H1 (cell line): Measurements from ENCODE around the gene MAPKAP1. TPM values are rescaled to one million over a fixed set of nuclear protein-coding genes. Genes with fewer than 3 reads are reported as not detected.

Source experiments
- CTCF ChIA-PET: fragments of 300-600 bp; sonication (Branson Sonifier 250); formaldehyde crosslinking; loops from one replicate; lab custom pipeline; 2021; ENCODE audit not compliant: partially characterized antibody; lab: Charles Lee
- POLR2A ChIA-PET: fragments of 300-600 bp; sonication (Branson Sonifier 250); formaldehyde crosslinking; loops from one replicate; lab custom pipeline; 2021; ENCODE audit warnings: inconsistent platforms; ENCODE audit not compliant: partially characterized antibody; lab: Charles Lee
- DNase-seq, 2 experiments: peaks; one replicate each; pipeline versions ENCODE4 v3.0.0 to v3.0.0-alpha.2; 2010 to 2022; ENCODE audit warnings: low spot score in 2 of 2, low read depth in 1 of 2, mixed read lengths in 1 of 2
- FAIRE-seq: peaks from 2 replicates; lab custom pipeline; 2011; peaks lifted over from hg19 to GRCh38; lab: Jason Lieb, UNC
- H2AFZ ChIP-seq: 2 replicates; pipeline ENCODE4 v1.8.1; 2012; ENCODE audit warnings: low read length, inconsistent platforms
- H2AK5ac ChIP-seq: 2 replicates; pipeline ENCODE4 v1.6.1; 2013; ENCODE audit warnings: low read depth, low read length
- H2BK120ac ChIP-seq: replicated peaks from 2 replicates; pipeline ENCODE3; 2013; ENCODE audit warnings: low read depth, low read length, inconsistent platforms
- H2BK12ac ChIP-seq: 2 replicates; pipeline ENCODE4 v1.6.1; 2013; ENCODE audit warnings: low read depth, low read length
- H2BK15ac ChIP-seq: 2 replicates; pipeline ENCODE4 v1.6.1; 2013; ENCODE audit warnings: low read length
- H2BK20ac ChIP-seq: 2 replicates; pipeline ENCODE4 v1.6.1; 2013; ENCODE audit warnings: low read length
- H2BK5ac ChIP-seq: 2 replicates; pipeline ENCODE4 v1.6.1; 2013; ENCODE audit warnings: low read depth, low read length
- H3K14ac ChIP-seq: 2 replicates; pipeline ENCODE4 v1.6.1; 2013; ENCODE audit warnings: inconsistent platforms; ENCODE audit not compliant: insufficient read length
- H3K18ac ChIP-seq: 2 replicates; pipeline ENCODE4 v1.6.1; 2013; ENCODE audit warnings: low read length; ENCODE audit errors: extremely low read depth
- H3K23ac ChIP-seq: 2 replicates; pipeline ENCODE4 v1.6.1; 2013; ENCODE audit warnings: inconsistent platforms; ENCODE audit not compliant: insufficient read length
- H3K23me2 ChIP-seq: 2 replicates; pipeline ENCODE4 v1.6.1; 2013; ENCODE audit warnings: low read depth, low read length
- H3K27ac ChIP-seq: 2 replicates; pipeline ENCODE4 v1.6.1; 2011; ENCODE audit warnings: low read depth, low read length, inconsistent platforms
- H3K27me3 ChIP-seq, 4 experiments: replicated peaks in 1 of 4; 1 replicate in 1 of 4; 2 replicates in 3 of 4; pipeline versions ENCODE4 v1.6.1 to v1.8.1; 2011 to 2013; ENCODE audit warnings: low read length in 3 of 4, mild to moderate bottlenecking in 3 of 4, inconsistent platforms in 2 of 4, mixed read lengths in 2 of 4, moderate library complexity in 1 of 4; ENCODE audit not compliant: control insufficient read depth in 3 of 4, insufficient read depth in 3 of 4; ENCODE audit errors: extremely low read depth in 1 of 4
- H3K36me3 ChIP-seq, 4 experiments: 2 replicates each; pipeline versions ENCODE4 v1.6.1 to v1.8.1; 2011 to 2013; ENCODE audit warnings: mild to moderate bottlenecking in 4 of 4, low read length in 3 of 4, moderate library complexity in 2 of 4, control low read depth in 1 of 4, inconsistent platforms in 1 of 4; ENCODE audit not compliant: insufficient read depth in 4 of 4, control insufficient read depth in 2 of 4
- H3K4ac ChIP-seq: replicated peaks from 2 replicates; pipeline ENCODE3; 2013; ENCODE audit warnings: low read length, low read depth, mixed read lengths, inconsistent platforms; ENCODE audit not compliant: insufficient read length
- H3K4me1 ChIP-seq, 4 experiments: replicated peaks in 1 of 4; 1 replicate in 1 of 4; 2 replicates in 3 of 4; pipeline versions ENCODE4 v1.6.1 to v1.8.1; 2011 to 2013; ENCODE audit warnings: low read length in 3 of 4, inconsistent platforms in 2 of 4, mixed read lengths in 1 of 4; ENCODE audit not compliant: insufficient read depth in 4 of 4, control insufficient read depth in 3 of 4
- H3K4me2 ChIP-seq, 2 experiments: 2 replicates each; pipeline versions ENCODE4 v1.6.1 to v1.8.1; 2011 to 2013; ENCODE audit warnings: low read depth in 2 of 2, low read length in 2 of 2, control low read depth in 1 of 2, inconsistent platforms in 1 of 2, mild to moderate bottlenecking in 1 of 2; ENCODE audit not compliant: insufficient read depth in 1 of 2
- H3K4me3 ChIP-seq, 4 experiments: fragments of 200-600, 300-600 bp in 1 of 4; sonication (generic), shearing (Covaris generic), sonication (Bioruptor Twin) in 1 of 4; 2 replicates each; pipeline versions ENCODE4 v1.5.1 to v1.8.1; 2011 to 2016; ENCODE audit warnings: low read length in 4 of 4, low read depth in 3 of 4, control low read depth in 2 of 4, inconsistent platforms in 2 of 4, mild to moderate bottlenecking in 2 of 4, mixed read lengths in 1 of 4, moderate library complexity in 1 of 4; ENCODE audit not compliant: insufficient read depth in 2 of 4; ENCODE audit errors: extremely low read depth in 1 of 4
- H3K56ac ChIP-seq: replicated peaks from 2 replicates; pipeline ENCODE3; 2013; ENCODE audit warnings: low read depth, mild to moderate bottlenecking, mixed read lengths, low read length, inconsistent platforms; ENCODE audit not compliant: insufficient read length
- H3K79me1 ChIP-seq: 2 replicates; pipeline ENCODE4 v1.6.1; 2013; ENCODE audit warnings: low read depth, low read length, control low read depth
- H3K79me2 ChIP-seq, 2 experiments: 2 replicates each; pipeline versions ENCODE4 v1.6.1 to v1.8.1; 2012 to 2013; ENCODE audit warnings: low read length in 2 of 2, mild to moderate bottlenecking in 2 of 2, inconsistent platforms in 1 of 2; ENCODE audit not compliant: insufficient read depth in 2 of 2, control insufficient read depth in 1 of 2
- H3K9ac ChIP-seq, 4 experiments: replicated peaks in 1 of 4; 1 replicate in 1 of 4; 2 replicates in 3 of 4; pipeline versions ENCODE4 v1.6.1 to v1.8.1; 2011 to 2013; ENCODE audit warnings: low read depth in 3 of 4, low read length in 3 of 4, control low read depth in 2 of 4, mild to moderate bottlenecking in 2 of 4, moderate library complexity in 2 of 4, inconsistent platforms in 1 of 4; ENCODE audit errors: extremely low read depth in 1 of 4
- H3K9me3 ChIP-seq, 2 experiments: 2 replicates each; pipeline versions ENCODE4 v1.6.1 to v1.8.1; 2012 to 2013; ENCODE audit warnings: mild to moderate bottlenecking in 2 of 2, moderate library complexity in 2 of 2, control low read depth in 1 of 2, inconsistent platforms in 1 of 2, low read depth in 1 of 2, low read length in 1 of 2, mixed read lengths in 1 of 2; ENCODE audit not compliant: insufficient read depth in 2 of 2
- H4K20me1 ChIP-seq, 2 experiments: replicated peaks in 1 of 2; 2 replicates each; pipeline versions ENCODE3 to v1.8.1; 2011 to 2013; ENCODE audit warnings: inconsistent platforms in 2 of 2, low read length in 2 of 2, mild to moderate bottlenecking in 1 of 2; ENCODE audit not compliant: insufficient read depth in 2 of 2, control insufficient read depth in 1 of 2
- H4K5ac ChIP-seq: 2 replicates; pipeline ENCODE4 v1.6.1; 2013; ENCODE audit warnings: low read length, low read depth, mixed read lengths, inconsistent platforms; ENCODE audit not compliant: insufficient read length
- H4K8ac ChIP-seq: 2 replicates; pipeline ENCODE4 v1.8.0; 2013; ENCODE audit warnings: mild to moderate bottlenecking, moderate library complexity, low read length, inconsistent platforms; ENCODE audit not compliant: insufficient read depth; ENCODE audit errors: extremely low read depth
- H4K91ac ChIP-seq: replicated peaks from 2 replicates; pipeline ENCODE3; 2013; ENCODE audit warnings: low read length, mixed read lengths, inconsistent platforms; ENCODE audit not compliant: insufficient read length
- BACH1 ChIP-seq: IDR thresholded peaks from 2 replicates; pipeline ENCODE4 v1.6.1; 2012; ENCODE audit warnings: low read length, improper control_type of control experiment
- BCL11A ChIP-seq, 2 experiments: IDR thresholded peaks; one replicate each; pipeline ENCODE4 v1.6.1; 2011; ENCODE audit warnings: low read depth in 2 of 2, low read length in 2 of 2, mild to moderate bottlenecking in 2 of 2
- BRCA1 ChIP-seq: IDR thresholded peaks from 2 replicates; pipeline ENCODE4 v1.6.1; 2012; ENCODE audit warnings: low read depth, low read length, improper control_type of control experiment
- CHD1 ChIP-seq: IDR thresholded peaks from 2 replicates; pipeline ENCODE4 v1.6.1; 2012; ENCODE audit warnings: low read depth, low read length, improper control_type of control experiment
- CHD2 ChIP-seq: IDR thresholded peaks from 2 replicates; pipeline ENCODE4 v1.6.1; 2012; ENCODE audit warnings: low read length, improper control_type of control experiment
- CREB1 ChIP-seq: IDR thresholded peaks from 2 replicates; pipeline ENCODE4 v1.6.1; 2012; ENCODE audit warnings: inconsistent platforms
- RXRA ChIP-seq: IDR thresholded peaks from 2 replicates; pipeline ENCODE4 v1.6.1; 2011; ENCODE audit warnings: low read depth, mild to moderate bottlenecking, low read length, moderate library complexity; ENCODE audit not compliant: insufficient read depth
- TAF1 ChIP-seq: IDR thresholded peaks from 2 replicates; pipeline ENCODE4 v1.6.1; 2011; ENCODE audit warnings: mild to moderate bottlenecking, low read depth, low read length
- ZNF274 ChIP-seq: IDR thresholded peaks from 2 replicates; pipeline ENCODE4 v1.7.0; 2012; ENCODE audit warnings: low read length, borderline replicate concordance; ENCODE audit errors: extremely low read depth
- WGBS, 2 experiments: shearing (Covaris generic) in 1 of 2; methylation state at CpG; one replicate each; pipeline versions ENCODE4 v1.1.6 to v1.1.7; 2013 to 2015; ENCODE audit warnings: low lambda C conversion rate in 2 of 2, mixed read lengths in 2 of 2, inconsistent platforms in 1 of 2, low coverage in 1 of 2, missing lambda C conversion rate in 1 of 2; ENCODE audit not compliant: insufficient replicate concordance in 2 of 2, insufficient coverage in 1 of 2, insufficient read length in 1 of 2; ENCODE audit errors: extremely low coverage in 1 of 2, missing lambda C conversion rate in 1 of 2; 5-methylcytosine and 5-hydroxymethylcytosine counted together
- polyA plus RNA-seq, 7 experiments: library from polyadenylated mRNA; depleted of rRNA in 3 of 7; stranded (reverse) in 5 of 7; unstranded in 2 of 7; fragments of >200 nt in 5 of 7; fragments of 200-250 nt in 2 of 7; gene quantifications; 1 replicate in 5 of 7; 2 replicates in 1 of 7; 4 replicates in 1 of 7; pipeline versions ENCODE4 v1.2.1 to v1.2.3, GENCODE V29; 2011 to 2013; ENCODE audit warnings: missing spikeins in 2 of 7, mixed read lengths in 2 of 7
- total RNA-seq: library from RNA; stranded (reverse); fragmentation: NEBNext Ultra II Directional; extraction: Animal tissue kit (Norgen Biotek cat#: 25700); gene quantifications from 2 replicates; pipeline ENCODE4 v1.2.1, GENCODE V29; 2021

MAPKAP1 gene
- total and polyA plus RNA-seq, 2 of the 8 experiments (the other 6 are each of a cell fraction or from before 2014, with no cell fraction given) = 79.2 to 140 TPM

DNA sequence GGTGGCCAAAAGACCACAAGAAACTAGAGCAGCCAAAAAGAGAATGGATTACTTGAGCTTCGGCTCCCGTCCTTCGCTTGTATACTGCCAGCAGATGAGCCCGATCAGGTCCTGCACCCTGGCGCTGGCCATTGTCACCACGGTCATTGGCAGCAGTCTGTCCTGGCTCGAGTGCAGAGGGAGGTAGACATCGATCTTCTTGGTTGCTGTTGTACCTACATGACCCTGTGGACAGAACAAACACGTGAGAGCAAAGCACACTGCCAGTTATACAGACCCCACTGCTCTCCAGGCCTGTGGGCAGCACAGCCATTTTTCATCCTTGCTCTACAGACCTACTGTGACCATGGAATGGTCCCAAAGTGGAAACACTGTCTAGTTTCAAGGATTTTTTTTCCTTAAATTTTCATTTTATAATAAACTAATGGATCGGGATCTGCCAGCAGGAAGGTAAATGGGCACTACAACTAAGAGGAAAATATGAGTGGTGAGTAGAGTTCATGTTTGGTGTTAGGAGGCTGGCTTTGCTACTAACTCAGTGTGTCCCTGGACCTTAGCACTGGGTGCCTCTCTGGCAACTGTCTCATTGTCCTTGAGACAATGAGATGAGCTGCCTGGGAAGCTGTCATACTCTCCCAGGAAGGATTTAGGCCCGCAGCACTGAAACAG, 121.4 kb downstream of the MAPKAP1 start:
- no peak for FAIRE-seq
- no peak overlapping the region for H2BK20ac ChIP-seq
- H2BK120ac ChIP-seq = no peak overlapping the region
- H2BK15ac ChIP-seq = no peak overlapping the region
- no peak overlapping the region for H3K56ac ChIP-seq
- no peak overlapping the region for H3K9ac ChIP-seq
- H2AK5ac ChIP-seq = no peak overlapping the region
- POLR2A ChIA-PET = no interaction called here
- no peak overlapping the region for H4K91ac ChIP-seq
- no peak overlapping the region for H3K18ac ChIP-seq
- DNase-seq = no peak
- no peak overlapping the region for H4K5ac ChIP-seq
- no peaks in the 10 kb centered on the region; the same call in 1 of the 2 replicates for H3K23me2 ChIP-seq
- 0 out of 2 replicates have a peak overlapping the region, but pooled peaks have one; percentile 2 for H2BK5ac ChIP-seq
- H3K79me1 ChIP-seq = peaks cover 4% of the 10 kb centered on the region
- H3K14ac ChIP-seq = no peak overlapping the region
- H3K27me3 ChIP-seq = no peaks in the 10 kb centered on the region
- H2AFZ ChIP-seq = no peak overlapping the region
- H3K4me2 ChIP-seq = no peak overlapping the region
- H4K20me1 ChIP-seq = peaks cover 0 to 2% of the 10 kb centered on the region in 2 experiments
- TF ChIP-seq CHD2 (no peak), BACH1 (no peak), BRCA1 (no peak), CHD1 (no peak), CREB1 (no peak), ZNF274 (no peak), RXRA (no peak), TAF1 (no peak), BCL11A (IDR thresholded peaks at IDR 0.05; ENCODE audit: low read depth in 2 of 2, low read length in 2 of 2) (no peak)
- H2BK12ac ChIP-seq = no peak overlapping the region
- H3K36me3 ChIP-seq = no peaks in the 10 kb centered on the region; a peak in 2 of 8 replicates
- no peaks in the 10 kb centered on the region for H3K9me3 ChIP-seq
- no peak overlapping the region for H3K27ac ChIP-seq
- H3K4me3 ChIP-seq = no peak overlapping the region
- no peak overlapping the region for H3K23ac ChIP-seq
- H3K4me1 ChIP-seq = 0 out of 7 replicates have a peak, but pooled peaks cover 0 to 3% (median 1%) of the 10 kb centered on the region in 4 experiments
- WGBS, 2 experiments = 90% methylated on average over 11 of the region's 11 CpGs; no CpG with 5 or more reads in 1 of the 2 experiments
- no peak overlapping the region; the same call in 1 of the 2 replicates for H4K8ac ChIP-seq
- CTCF ChIA-PET = interaction anchor here (0.6 to 1.0 kb wide), 2 partner anchors 45 to 120 kb away, joined by 3 read pairs; no protein-coding TSS in a partner anchor
- H3K4ac ChIP-seq = no peak overlapping the region
- H3K79me2 ChIP-seq = peaks cover 0 to 22% of the 10 kb centered on the region in 2 experiments; a peak in 2 of 4 replicates
